ENCODE measurements around the gene RPUSD1.
"Not testable (repeated sequence)": the region's sequence is repeated elsewhere in the genome, so short reads cannot be mapped to it uniquely, and the experiment has no call there.

RPUSD1 gene

GRCh38 chr16:754121-754607 is 34.0 kb downstream of the RPUSD1 start:
- not testable (repeated sequence) for H2BK15ac ChIP-seq (replicated peaks; ENCODE audit: low read depth); H3K4ac ChIP-seq (ENCODE audit: low read depth, low read length); H3K4me1 ChIP-seq (ENCODE audit: control insufficient read depth, low read depth, low read length); H3K18ac ChIP-seq (ENCODE audit: low read length); H3K79me2 ChIP-seq (ENCODE audit: control insufficient read depth, insufficient read depth, low read length); H3K4me2 ChIP-seq (ENCODE audit: low read length); DNase-seq; H2BK5ac ChIP-seq (ENCODE audit: low read length); H2BK120ac ChIP-seq (ENCODE audit: low read depth, low read length); H3K4me3 ChIP-seq (ENCODE audit: low read length); H2AK5ac ChIP-seq (ENCODE audit: low read length); H3K79me1 ChIP-seq (ENCODE audit: low read length); H3K56ac ChIP-seq (ENCODE audit: low read length); H3K36me3 ChIP-seq (ENCODE audit: control insufficient read depth, insufficient read depth, low read length); H3K9ac ChIP-seq (ENCODE audit: low read length); H3K27ac ChIP-seq (ENCODE audit: low read depth, low read length); H3K23ac ChIP-seq (ENCODE audit: low read length); H3K27me3 ChIP-seq (ENCODE audit: insufficient read depth, low read length, poor library complexity); H4K8ac ChIP-seq (ENCODE audit: low read depth, low read length); H4K5ac ChIP-seq (ENCODE audit: low read length)
- no CpG with 5 or more reads among the region's 11 CpGs for WGBS (ENCODE audit: extremely low coverage, insufficient coverage, low lambda C conversion rate)

DNA sequence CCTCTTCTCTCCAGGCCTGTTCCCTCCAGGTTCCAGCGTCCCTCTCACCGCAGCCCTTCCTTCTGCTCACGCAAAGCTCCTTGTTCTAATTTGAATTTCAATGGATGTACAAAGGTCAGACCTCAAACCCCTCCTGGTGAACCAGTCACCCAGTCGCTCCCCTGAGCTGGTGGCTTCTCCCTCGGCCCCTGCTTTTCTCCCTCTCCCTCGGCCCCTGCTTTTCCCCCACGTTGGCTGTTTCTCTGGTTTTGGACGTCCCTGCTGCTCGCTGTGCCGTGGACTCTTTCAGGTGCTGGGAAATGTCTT is 36.2 kb downstream of the RPUSD1 start:
- H2BK5ac ChIP-seq (ENCODE audit: low read length): no peak overlapping the region
- H3K56ac ChIP-seq (ENCODE audit: low read length): no peak overlapping the region
- H3K79me2 ChIP-seq (ENCODE audit: control insufficient read depth, insufficient read depth, low read length): no peaks in the 10 kb centered on the region
- no peaks in the 10 kb centered on the region for H3K27me3 ChIP-seq (ENCODE audit: insufficient read depth, low read length, poor library complexity)
- no peaks in the 10 kb centered on the region for H3K4me1 ChIP-seq (ENCODE audit: control insufficient read depth, low read depth, low read length)
- no peak overlapping the region for H3K4ac ChIP-seq (ENCODE audit: low read depth, low read length)
- no peak overlapping the region for H3K18ac ChIP-seq (ENCODE audit: low read length)
- H3K23ac ChIP-seq (ENCODE audit: low read length): no peak overlapping the region
- no CpG with 5 or more reads among the region's 10 CpGs for WGBS (ENCODE audit: extremely low coverage, insufficient coverage, low lambda C conversion rate)
- no peak overlapping the region for H3K27ac ChIP-seq (ENCODE audit: low read depth, low read length)
- H3K9ac ChIP-seq (ENCODE audit: low read length): no peak overlapping the region
- no peak for DNase-seq
- H2BK15ac ChIP-seq (replicated peaks; ENCODE audit: low read depth): no peak overlapping the region
- no peaks in the 10 kb centered on the region for H3K36me3 ChIP-seq (ENCODE audit: control insufficient read depth, insufficient read depth, low read length)
- no peak overlapping the region for H3K4me3 ChIP-seq (ENCODE audit: low read length)
- H3K4me2 ChIP-seq (ENCODE audit: low read length): no peak overlapping the region
- H3K79me1 ChIP-seq (ENCODE audit: low read length): no peaks in the 10 kb centered on the region
- H4K5ac ChIP-seq (ENCODE audit: low read length): no peak overlapping the region
- no peak overlapping the region for H2BK120ac ChIP-seq (ENCODE audit: low read depth, low read length)
- no peak overlapping the region for H2AK5ac ChIP-seq (ENCODE audit: low read length)
- no peak overlapping the region for H4K8ac ChIP-seq (ENCODE audit: low read depth, low read length)

DNA sequence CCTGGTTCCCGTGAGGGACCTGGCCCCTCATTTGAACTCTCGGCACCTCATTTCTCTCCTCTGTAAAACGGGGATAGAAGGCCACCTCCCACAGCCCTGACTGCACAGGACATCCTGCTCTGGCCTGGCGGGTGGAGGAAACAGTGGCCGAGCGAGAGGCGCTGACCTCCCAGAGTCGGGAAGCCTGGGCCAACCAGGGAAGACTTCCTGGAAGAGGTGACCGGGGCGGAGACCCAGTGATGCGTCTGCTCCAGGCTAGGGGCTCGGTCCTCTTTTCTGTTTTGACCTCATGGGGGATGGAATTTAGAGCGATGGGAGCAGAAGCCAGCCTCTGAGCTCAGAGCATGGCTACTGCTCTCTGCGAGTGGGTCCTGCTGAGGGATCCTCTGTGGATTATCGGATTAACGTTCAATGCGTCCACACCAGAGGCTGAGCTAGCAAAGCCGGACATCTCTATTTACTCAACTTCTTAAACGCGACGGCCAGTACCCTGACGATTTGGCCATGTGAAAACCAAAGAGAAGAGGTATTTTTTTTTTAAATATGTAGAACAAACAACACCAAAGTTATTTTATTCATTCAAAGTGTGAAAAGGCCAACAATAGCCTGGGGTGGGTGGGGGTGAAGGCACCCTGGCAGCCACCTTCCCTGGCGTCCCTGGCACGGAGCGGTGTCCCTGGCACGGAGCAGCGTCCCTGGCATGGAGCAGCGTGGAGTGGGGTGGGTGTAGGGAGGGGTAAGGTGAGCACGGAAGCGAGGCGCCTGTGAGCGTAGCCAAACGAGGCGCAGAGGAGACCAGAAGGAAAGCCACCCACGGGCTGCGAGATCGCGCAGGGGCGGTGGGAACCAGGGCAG is 36.8 kb downstream of the RPUSD1 start:
- H2BK5ac ChIP-seq (ENCODE audit: low read length): no peak overlapping the region
- no peaks in the 10 kb centered on the region for H3K36me3 ChIP-seq (ENCODE audit: control insufficient read depth, insufficient read depth, low read length)
- H3K9ac ChIP-seq (ENCODE audit: low read length): no peak overlapping the region
- H2BK15ac ChIP-seq (replicated peaks; ENCODE audit: low read depth): no peak overlapping the region
- no peaks in the 10 kb centered on the region for H3K4me1 ChIP-seq (ENCODE audit: control insufficient read depth, low read depth, low read length)
- H3K27me3 ChIP-seq (ENCODE audit: insufficient read depth, low read length, poor library complexity): no peaks in the 10 kb centered on the region
- H4K5ac ChIP-seq (ENCODE audit: low read length): no peak overlapping the region
- H2AK5ac ChIP-seq (ENCODE audit: low read length): no peak overlapping the region
- DNase-seq: no peak
- no CpG with 5 or more reads among the region's 39 CpGs for WGBS (ENCODE audit: extremely low coverage, insufficient coverage, low lambda C conversion rate)
- H3K79me1 ChIP-seq (ENCODE audit: low read length): no peaks in the 10 kb centered on the region
- no peak overlapping the region for H3K4me2 ChIP-seq (ENCODE audit: low read length)
- H3K18ac ChIP-seq (ENCODE audit: low read length): no peak overlapping the region
- H3K56ac ChIP-seq (ENCODE audit: low read length): no peak overlapping the region
- H3K79me2 ChIP-seq (ENCODE audit: control insufficient read depth, insufficient read depth, low read length): no peaks in the 10 kb centered on the region
- no peak overlapping the region for H3K27ac ChIP-seq (ENCODE audit: low read depth, low read length)
- H2BK120ac ChIP-seq (ENCODE audit: low read depth, low read length): no peak overlapping the region
- H3K4ac ChIP-seq (ENCODE audit: low read depth, low read length): no peak overlapping the region
- H3K23ac ChIP-seq (ENCODE audit: low read length): no peak overlapping the region
- H3K4me3 ChIP-seq (ENCODE audit: low read length): no peak overlapping the region
- no peak overlapping the region for H4K8ac ChIP-seq (ENCODE audit: low read depth, low read length)

DNA sequence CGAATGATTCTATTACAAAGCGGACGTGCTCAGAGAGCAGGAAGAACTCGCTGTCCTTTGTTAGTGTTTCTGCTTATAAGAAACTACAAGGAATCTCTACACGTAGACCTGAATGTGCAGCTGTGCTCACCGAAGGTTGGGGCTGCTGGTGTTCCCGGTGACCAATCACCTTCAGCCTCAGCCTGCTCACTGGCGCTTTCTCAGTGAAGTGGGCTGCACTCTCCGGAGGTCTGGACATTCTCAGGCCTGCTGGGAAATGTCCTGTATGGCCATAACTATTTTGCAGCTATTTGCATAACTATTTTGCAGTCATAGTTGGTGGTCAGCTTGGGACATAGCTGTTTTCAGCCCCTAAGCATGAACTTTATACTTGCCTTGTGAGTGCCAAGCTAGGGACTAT is 37.7 kb downstream of the RPUSD1 start:
- Histone ChIP-seq H3K79me1 (ENCODE audit: low read length) (no peaks in the 10 kb centered on the region), H3K4me2 (ENCODE audit: low read length) (no peak overlapping the region), H4K5ac (ENCODE audit: low read length) (no peak overlapping the region), H3K27me3 (ENCODE audit: insufficient read depth, low read length, poor library complexity) (no peaks in the 10 kb centered on the region), H3K4ac (ENCODE audit: low read depth, low read length) (no peak overlapping the region), H3K23ac (ENCODE audit: low read length) (no peak overlapping the region), H3K4me1 (ENCODE audit: control insufficient read depth, low read depth, low read length) (no peaks in the 10 kb centered on the region), H2AK5ac (ENCODE audit: low read length) (no peak overlapping the region), H2BK120ac (ENCODE audit: low read depth, low read length) (no peak overlapping the region), H2BK5ac (ENCODE audit: low read length) (no peak overlapping the region), H3K4me3 (ENCODE audit: low read length) (no peak overlapping the region), H4K8ac (ENCODE audit: low read depth, low read length) (no peak overlapping the region), H3K18ac (ENCODE audit: low read length) (no peak overlapping the region), H3K36me3 (ENCODE audit: control insufficient read depth, insufficient read depth, low read length) (no peaks in the 10 kb centered on the region), H2BK15ac (replicated peaks; ENCODE audit: low read depth) (no peak overlapping the region), H3K27ac (ENCODE audit: low read depth, low read length) (no peak overlapping the region), H3K79me2 (ENCODE audit: control insufficient read depth, insufficient read depth, low read length) (no peaks in the 10 kb centered on the region), H3K56ac (ENCODE audit: low read length) (no peak overlapping the region), H3K9ac (ENCODE audit: low read length) (no peak overlapping the region)
- no peak for DNase-seq
- no CpG with 5 or more reads among the region's 9 CpGs for WGBS (ENCODE audit: extremely low coverage, insufficient coverage, low lambda C conversion rate)

DNA sequence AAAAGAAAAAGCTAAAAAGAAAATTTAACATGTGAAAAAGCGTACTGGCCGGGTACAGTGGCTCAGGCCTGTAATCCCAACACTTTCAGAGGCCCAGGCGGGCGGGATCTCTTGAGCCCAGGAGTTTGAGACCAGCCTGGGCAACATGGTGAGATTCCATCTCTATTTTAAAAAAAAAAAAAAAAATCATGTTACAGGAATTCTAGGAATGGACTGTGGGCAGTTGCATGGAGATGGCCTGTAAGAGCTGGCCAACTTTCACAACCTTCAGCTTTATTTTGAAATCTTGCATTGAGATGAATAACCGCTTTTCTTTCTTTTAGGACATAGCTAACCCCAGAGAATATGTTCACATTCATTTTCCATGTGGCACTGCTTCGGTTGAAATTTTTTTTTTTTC is 39.2 kb downstream of the RPUSD1 start:
- H3K27ac ChIP-seq (ENCODE audit: low read depth, low read length): no peak overlapping the region

More for the DNA sequence above, 39.2 kb downstream of the RPUSD1 start:
- no CpG with 5 or more reads among the region's 6 CpGs for WGBS (ENCODE audit: extremely low coverage, insufficient coverage, low lambda C conversion rate)
- Histone ChIP-seq H3K36me3 (ENCODE audit: control insufficient read depth, insufficient read depth, low read length) (no peaks in the 10 kb centered on the region), H3K79me2 (ENCODE audit: control insufficient read depth, insufficient read depth, low read length) (no peaks in the 10 kb centered on the region), H3K79me1 (ENCODE audit: low read length) (no peaks in the 10 kb centered on the region), H2BK120ac (ENCODE audit: low read depth, low read length) (no peak overlapping the region), H4K8ac (ENCODE audit: low read depth, low read length) (no peak overlapping the region), H3K56ac (ENCODE audit: low read length) (no peak overlapping the region), H2BK15ac (replicated peaks; ENCODE audit: low read depth) (no peak overlapping the region), H3K27me3 (ENCODE audit: insufficient read depth, low read length, poor library complexity) (no peaks in the 10 kb centered on the region), H3K4me3 (ENCODE audit: low read length) (no peak overlapping the region), H3K18ac (ENCODE audit: low read length) (no peak overlapping the region), H3K9ac (ENCODE audit: low read length) (no peak overlapping the region), H3K4me2 (ENCODE audit: low read length) (no peak overlapping the region), H4K5ac (ENCODE audit: low read length) (no peak overlapping the region), H2AK5ac (ENCODE audit: low read length) (no peak overlapping the region), H3K4me1 (ENCODE audit: control insufficient read depth, low read depth, low read length) (no peaks in the 10 kb centered on the region), H2BK5ac (ENCODE audit: low read length) (no peak overlapping the region), H3K23ac (ENCODE audit: low read length) (no peak overlapping the region), H3K4ac (ENCODE audit: low read depth, low read length) (no peak overlapping the region)
- no peak for DNase-seq
